Muscle of back (tissue), 11 donors: Measurements from ENCODE around the gene KCNE1. TPM values are rescaled to one million over a fixed set of nuclear protein-coding genes. Genes with fewer than 3 reads are reported as not detected.
"Not testable (repeated sequence)": the region's sequence is repeated elsewhere in the genome, so short reads cannot be mapped to it uniquely, and the experiment has no call there.

ENCODE experiments used
- DNase-seq, 3 donors: peaks; one replicate each; pipeline versions ENCODE4 v3.0.0 to v3.0.0-alpha.2; 2013
- polyA plus RNA-seq, 10 donors: library from polyadenylated mRNA; unstranded; fragments of 120-200 nt; gene quantifications; one replicate each; pipeline ENCODE4 v1.2.1, GENCODE V29; 2013; ENCODE audit not compliant: insufficient read length in 10 of 10

Gene KCNE1
- polyA plus RNA-seq, 10 donors = 0.15 to 0.83 (median 0.35) TPM; not detected in 1

DNA sequence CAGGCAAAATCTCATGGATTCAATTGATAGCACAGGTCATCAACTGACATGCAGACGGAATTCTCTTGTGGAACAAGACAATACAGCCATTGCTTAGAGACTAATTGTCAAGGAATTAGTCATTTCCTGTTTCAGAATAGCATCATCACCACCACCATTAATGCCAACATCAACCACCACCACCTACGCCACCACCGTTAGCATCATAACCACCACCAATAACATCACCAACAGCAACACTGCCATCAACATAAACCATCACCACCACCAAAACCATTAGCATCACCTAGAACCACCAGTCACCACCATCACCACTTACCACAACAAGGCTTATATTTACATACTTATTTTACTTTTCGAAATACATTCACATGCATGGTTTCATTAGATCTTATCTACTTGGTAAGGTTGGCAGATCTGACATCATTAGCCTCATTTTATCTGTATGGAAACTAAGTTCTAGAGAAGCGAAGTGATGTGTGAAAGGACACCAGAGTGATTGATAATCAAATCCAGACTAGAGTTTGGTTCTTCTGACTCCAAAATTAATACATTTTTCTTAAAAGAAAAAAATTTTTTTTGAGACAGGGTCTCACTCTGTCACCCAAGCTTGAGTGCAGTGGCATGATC lies 94.4 kb downstream of the KCNE1 start:
- DNase-seq = not testable (repeated sequence)

DNA sequence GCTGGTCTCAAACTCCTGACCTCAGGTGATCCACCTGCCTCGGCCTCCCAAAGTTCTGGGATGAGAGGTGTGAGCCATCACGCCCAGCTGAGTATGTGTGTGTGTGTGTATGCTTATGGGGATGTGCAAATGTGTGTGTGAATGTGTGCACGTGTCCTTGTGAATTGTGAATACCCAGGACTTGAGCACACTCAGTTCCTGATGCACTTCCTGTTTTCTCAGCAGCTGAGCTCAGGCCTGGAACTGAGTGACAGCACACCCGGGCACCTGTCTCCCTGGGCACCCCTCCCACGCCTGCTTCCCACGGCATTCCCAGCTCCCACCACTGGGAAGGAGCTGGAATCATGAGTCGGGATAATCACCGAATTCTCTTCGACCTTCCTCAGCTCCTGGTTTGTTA lies 104.7 kb downstream of the KCNE1 start:
- not testable (repeated sequence) for DNase-seq

DNA sequence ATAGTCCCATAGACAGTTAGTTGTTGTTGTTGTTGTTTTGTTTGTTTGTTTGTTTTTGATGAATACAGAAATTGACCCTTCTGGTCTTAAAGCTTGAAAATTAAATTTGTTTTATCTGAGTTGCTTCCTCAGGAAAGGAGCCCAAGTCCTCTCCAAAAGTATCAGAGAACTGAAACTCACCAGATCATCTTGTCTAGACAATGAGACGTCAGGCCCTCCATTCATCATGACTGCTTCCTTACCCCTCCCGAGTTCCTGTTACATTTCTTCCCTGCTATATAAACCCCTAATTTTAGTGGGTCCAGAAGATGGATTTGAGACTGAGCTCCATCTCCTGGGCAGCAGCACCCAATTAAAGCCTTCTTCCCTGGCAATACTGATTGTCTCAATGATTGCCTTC lies 105.3 kb downstream of the KCNE1 start:
- not testable (repeated sequence) for DNase-seq

DNA sequence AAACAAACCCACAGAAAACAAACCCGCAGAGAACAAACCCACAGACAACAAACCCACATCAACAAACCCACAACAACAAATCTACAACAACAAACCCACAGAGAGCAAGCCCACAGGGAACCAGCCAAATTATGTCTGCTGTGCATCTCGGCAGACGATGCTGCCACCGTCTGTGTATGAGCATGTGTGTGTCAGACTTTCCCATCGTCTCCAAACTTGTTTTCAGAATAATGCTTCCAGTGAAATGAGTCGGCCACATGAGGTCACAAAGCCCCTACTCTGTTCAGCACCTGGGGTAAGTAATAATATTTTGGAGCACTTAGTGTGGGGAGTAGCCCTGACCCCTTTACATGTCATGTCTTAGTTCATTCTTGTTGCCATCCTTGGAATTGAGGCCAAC lies 105.9 kb downstream of the KCNE1 start:
- not testable (repeated sequence) for DNase-seq

DNA sequence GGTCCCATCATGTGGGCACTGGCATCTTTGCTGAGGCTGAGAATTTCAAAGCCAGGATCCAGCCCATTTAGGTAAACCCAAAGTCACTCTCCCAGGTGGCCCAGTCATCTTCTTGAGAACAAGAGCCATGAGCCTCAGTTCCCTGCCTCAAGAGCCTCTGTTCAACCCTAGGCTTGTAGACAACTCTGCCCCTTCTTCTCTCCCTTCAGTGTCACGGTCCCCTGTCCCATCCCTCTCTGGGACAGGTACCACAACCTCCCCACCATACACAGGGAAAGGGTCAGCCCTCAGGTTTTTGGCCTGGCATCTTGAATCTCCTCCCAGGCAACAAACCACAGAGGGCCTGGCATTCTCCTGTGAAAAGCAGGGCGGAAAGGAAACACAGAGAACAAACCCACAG lies 106.3 kb downstream of the KCNE1 start:
- DNase-seq = not testable (repeated sequence)

DNA sequence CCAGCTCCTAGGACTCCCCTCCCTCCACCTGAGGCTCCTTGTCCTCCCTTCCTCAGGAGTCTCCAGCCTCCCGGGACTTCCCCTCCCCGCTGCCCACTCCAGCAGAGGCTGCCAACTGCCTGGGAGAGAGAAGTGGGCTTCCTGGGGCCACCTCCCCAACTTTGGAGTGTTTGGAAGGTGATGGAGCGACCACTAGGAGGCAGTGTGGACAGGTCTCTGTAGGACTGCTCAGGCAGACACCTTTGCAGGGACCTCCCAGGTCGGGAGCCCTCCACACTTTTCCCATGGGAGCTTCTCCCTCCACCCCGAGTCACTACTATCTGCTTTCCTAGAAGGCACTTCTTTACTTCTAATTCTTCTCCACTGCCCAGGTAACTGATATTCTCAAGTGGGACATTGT lies 107.3 kb downstream of the KCNE1 start:
- not testable (repeated sequence) for DNase-seq

DNA sequence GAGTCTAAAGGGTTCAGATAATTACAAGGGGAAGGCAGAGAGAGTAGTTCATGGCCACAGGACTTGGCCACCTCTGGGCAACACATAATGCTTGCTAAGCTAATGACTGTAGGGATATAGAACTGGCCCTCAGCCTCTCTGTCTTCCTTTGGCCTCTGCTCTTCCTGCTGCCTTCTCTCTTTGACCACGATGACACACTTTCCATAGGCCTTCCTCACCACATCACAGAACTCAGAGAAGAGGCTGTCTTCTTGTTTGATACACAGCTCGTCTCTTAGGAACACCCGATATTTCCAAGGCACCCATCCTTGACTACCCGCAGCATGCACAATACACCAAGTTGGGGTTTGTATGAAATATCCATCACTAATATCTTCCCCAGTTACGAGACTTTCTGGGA lies 111.5 kb downstream of the KCNE1 start:
- not testable (repeated sequence) for DNase-seq

Other genes starting within 250 kb of the KCNE1 start
- gene KCNE2, start 148.2 kb downstream of the KCNE1 start, polyA plus RNA-seq = 1 to 10 TPM in 1 of 10 donors, under 1 TPM in 9; 0.22 to 1.1 (median 0.54) TPM
- gene SMIM11, start 136.7 kb downstream of the KCNE1 start, polyA plus RNA-seq = 10 to 100 TPM in 2 of 10 donors, 1 to 10 TPM in 8; 1.3 to 19.9 (median 7.9) TPM
- under 1 TPM in 3 of 10 donors, not detected in 7; 0.19 to 0.26 (median 0.22) TPM for gene SMIM34, start 88.3 kb downstream of the KCNE1 start, polyA plus RNA-seq
- 10 to 100 TPM; 21.8 to 55.5 (median 30.0) TPM for gene RCAN1, start 102.9 kb upstream of the KCNE1 start, polyA plus RNA-seq
- under 1 TPM in 5 of 10 donors, not detected in 5; 0.05 to 0.07 (median 0.06) TPM for gene CLIC6, start 156.8 kb upstream of the KCNE1 start, polyA plus RNA-seq